Measurements from ENCODE around the gene PLD3. TPM values are rescaled to one million over a fixed set of nuclear protein-coding genes. Genes with fewer than 3 reads are reported as not detected.
"Not testable (repeated sequence)": the region's sequence is repeated elsewhere in the genome, so short reads cannot be mapped to it uniquely, and the experiment has no call there.

The PLD3 gene
- total and polyA plus RNA-seq, 10 donors, result 61.3 to 589 (median 250) TPM

DNA sequence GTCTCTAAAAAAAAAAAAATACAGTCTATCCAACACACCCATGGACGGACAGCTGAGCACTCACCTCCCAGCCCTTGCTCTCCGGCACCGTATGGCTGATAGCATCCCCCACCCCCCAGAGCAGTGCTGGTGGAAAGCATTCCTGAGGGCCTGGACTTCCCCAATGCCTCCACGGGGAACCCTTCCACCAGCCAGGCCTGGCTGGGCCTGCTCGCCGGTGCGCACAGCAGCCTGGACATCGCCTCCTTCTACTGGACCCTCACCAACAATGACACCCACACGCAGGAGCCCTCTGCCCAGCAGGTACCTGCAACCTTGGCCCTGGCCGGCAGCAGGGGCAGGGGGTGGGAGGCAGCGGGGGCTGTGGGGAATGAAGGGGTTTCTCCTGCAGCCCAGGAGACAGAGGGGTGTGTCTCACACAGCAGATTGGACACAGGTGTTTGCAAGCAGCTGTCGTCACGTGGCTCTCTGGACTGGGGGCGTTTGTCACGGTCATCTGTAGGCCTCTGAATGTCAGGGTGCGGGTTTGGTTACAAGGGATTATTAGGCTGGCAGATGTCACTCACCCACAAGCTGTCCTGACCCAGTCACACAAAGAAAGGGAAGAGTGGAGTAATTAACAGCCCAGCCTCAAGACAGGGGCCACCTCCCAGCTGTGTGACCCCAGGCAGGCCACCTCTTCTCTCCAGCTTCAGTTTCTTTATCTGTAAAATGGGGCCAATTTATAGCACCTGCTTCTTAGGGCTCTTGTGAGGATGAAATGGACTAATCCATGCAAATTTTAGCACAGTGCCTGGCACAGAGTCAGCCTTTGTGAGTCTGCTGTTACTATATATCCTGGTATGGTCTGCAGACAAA, 19.3 kb downstream of the PLD3 start:
- H3K4me1 ChIP-seq, result peaks cover 0 to 49% (median 18%) of the 10 kb centered on the region in 6 donors
- DNase-seq, result no peak
- H3K4me3 ChIP-seq, result no peak overlapping the region
- no peak overlapping the region for H3K27ac ChIP-seq
- H3K36me3 ChIP-seq, result peaks cover 0 to 67% (median 38%) of the 10 kb centered on the region in 6 donors
- H3K27me3 ChIP-seq (replicated peaks in 1 of 7), result no peaks in the 10 kb centered on the region
- WGBS, 5 donors, result 90 to 93% (median 91%) methylated on average over 12 to 16 of the region's 16 CpGs
- intact Hi-C loops (cut with DNase I; ENCODE audit: low total_unique reads), result no loop called here
- no peaks in the 10 kb centered on the region for H3K9me3 ChIP-seq
- TF ChIP-seq POLR2AphosphoS5 (IDR thresholded peaks at IDR 0.05), result peak in 1 of 3 donors; percentile 20
- TF ChIP-seq POLR2A (IDR thresholded peaks at IDR 0.05), result no peak
- TF ChIP-seq, protein P1, sequence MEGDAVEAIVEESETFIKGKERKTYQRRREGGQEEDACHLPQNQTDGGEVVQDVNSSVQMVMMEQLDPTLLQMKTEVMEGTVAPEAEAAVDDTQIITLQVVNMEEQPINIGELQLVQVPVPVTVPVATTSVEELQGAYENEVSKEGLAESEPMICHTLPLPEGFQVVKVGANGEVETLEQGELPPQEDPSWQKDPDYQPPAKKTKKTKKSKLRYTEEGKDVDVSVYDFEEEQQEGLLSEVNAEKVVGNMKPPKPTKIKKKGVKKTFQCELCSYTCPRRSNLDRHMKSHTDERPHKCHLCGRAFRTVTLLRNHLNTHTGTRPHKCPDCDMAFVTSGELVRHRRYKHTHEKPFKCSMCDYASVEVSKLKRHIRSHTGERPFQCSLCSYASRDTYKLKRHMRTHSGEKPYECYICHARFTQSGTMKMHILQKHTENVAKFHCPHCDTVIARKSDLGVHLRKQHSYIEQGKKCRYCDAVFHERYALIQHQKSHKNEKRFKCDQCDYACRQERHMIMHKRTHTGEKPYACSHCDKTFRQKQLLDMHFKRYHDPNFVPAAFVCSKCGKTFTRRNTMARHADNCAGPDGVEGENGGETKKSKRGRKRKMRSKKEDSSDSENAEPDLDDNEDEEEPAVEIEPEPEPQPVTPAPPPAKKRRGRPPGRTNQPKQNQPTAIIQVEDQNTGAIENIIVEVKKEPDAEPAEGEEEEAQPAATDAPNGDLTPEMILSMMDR (IDR thresholded peaks at IDR 0.05 in 8 of 11, conservative IDR thresholded peaks at IDR 0.05 in 3 of 11), result no peak

DNA sequence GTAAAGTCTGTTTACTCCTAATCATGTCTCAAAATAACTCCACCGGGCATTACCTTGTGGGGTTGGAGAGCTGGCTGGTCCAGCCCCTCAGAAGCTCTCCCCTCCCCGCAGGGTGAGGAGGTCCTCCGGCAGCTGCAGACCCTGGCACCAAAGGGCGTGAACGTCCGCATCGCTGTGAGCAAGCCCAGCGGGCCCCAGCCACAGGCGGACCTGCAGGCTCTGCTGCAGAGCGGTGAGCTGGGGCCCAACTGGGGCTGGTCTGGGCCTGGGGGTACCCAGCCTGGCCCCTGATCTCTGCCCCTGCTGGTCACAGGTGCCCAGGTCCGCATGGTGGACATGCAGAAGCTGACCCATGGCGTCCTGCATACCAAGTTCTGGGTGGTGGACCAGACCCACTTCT, 21.3 kb downstream of the PLD3 start:
- WGBS, 5 donors, result 88 to 94% (median 93%) methylated on average over 8 to 12 of the region's 12 CpGs
- intact Hi-C loops (cut with DNase I; ENCODE audit: low total_unique reads), result no loop called here
- no peaks in the 10 kb centered on the region for H3K9me3 ChIP-seq
- TF ChIP-seq POLR2AphosphoS5 (IDR thresholded peaks at IDR 0.05) (peak in 1 of 3 donors; percentile 24), POLR2A (IDR thresholded peaks at IDR 0.05) (no peak)
- DNase-seq, result no peak
- H3K4me1 ChIP-seq, result peaks cover 0 to 29% (median 14%) of the 10 kb centered on the region in 6 donors
- peaks cover 0 to 87% (median 50%) of the 10 kb centered on the region in 6 donors for H3K36me3 ChIP-seq
- H3K27me3 ChIP-seq (replicated peaks in 1 of 7), result no peaks in the 10 kb centered on the region
- H3K4me3 ChIP-seq, result no peak overlapping the region
- no peak overlapping the region for H3K27ac ChIP-seq

DNA sequence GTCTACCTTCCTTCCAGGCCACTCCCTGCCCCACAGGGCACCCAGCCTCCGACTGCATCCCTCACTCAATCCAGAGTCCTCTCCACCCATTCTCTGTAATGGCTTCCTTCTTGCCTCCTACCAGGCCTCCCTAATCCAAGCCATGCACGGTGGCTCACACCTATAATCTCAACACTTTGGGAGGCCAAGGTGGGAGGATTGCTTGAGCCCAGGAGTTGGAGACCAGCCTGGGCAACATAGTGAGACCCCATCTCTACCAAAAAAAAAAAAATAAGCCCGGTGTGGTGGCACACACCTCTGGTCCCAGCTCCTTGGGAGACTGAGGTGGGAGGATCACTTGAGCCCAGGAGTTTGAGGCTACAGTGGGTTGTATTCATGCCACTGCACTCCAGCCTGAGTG, 21.8 kb downstream of the PLD3 start:
- DNase-seq; H3K9me3 ChIP-seq; H3K27ac ChIP-seq; H3K27me3 ChIP-seq (replicated peaks in 1 of 7); intact Hi-C loops (cut with DNase I; ENCODE audit: low total_unique reads); H3K4me3 ChIP-seq: not testable (repeated sequence)
- 92 to 95% (median 95%) methylated on average over 3 of the region's 3 CpGs for WGBS, 5 donors
- Histone ChIP-seq H3K4me1 (peaks cover 0 to 24% (median 9%) of the 10 kb centered on the region in 6 donors), H3K36me3 (peaks cover 0 to 91% (median 53%) of the 10 kb centered on the region in 6 donors)

DNA sequence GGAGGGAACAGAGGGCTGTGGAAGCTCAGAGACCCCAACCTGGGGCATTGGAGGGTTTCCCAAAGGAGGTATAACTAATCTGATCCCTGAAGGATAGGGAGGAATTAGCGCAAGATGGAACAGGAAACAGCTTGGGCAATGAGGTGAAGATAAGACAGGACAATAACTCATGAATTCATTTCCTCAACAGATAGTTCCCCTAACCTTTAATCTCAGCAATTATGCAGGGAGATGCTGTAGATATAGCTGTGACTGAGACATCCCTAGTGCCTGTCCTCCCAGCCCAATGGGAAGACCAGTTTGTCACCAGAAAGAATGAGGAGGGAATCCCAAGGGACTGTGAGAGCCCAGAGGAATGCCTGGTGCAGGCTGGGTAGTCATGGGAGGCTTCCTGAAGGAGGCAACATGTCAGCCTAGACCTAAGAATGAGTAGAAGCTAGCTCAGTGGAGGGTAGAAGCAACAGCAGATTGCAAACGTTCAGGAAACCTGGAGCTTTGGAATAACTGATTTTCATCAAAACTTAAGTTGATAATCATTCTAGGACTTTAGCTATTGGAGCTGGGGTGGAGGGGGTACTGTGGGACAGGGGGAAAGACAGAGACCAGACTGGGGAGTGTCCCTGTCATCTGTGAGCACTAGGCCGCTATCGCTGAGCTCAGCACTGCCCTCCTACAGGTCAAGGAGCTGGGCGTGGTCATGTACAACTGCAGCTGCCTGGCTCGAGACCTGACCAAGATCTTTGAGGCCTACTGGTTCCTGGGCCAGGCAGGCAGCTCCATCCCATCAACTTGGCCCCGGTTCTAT, 22.7 kb downstream of the PLD3 start:
- TF ChIP-seq, protein P1 (IDR thresholded peaks at IDR 0.05 in 8 of 11, conservative IDR thresholded peaks at IDR 0.05 in 3 of 11), result no peak
- peak in 1 of 3 donors; percentile 20 for TF ChIP-seq POLR2AphosphoS5 (IDR thresholded peaks at IDR 0.05)
- no peak for TF ChIP-seq POLR2A (IDR thresholded peaks at IDR 0.05)
- Histone ChIP-seq H3K27ac (no peak overlapping the region), H3K36me3 (peaks cover 0 to 97% (median 53%) of the 10 kb centered on the region in 6 donors), H3K9me3 (no peaks in the 10 kb centered on the region), H3K27me3 (replicated peaks in 1 of 7) (no peaks in the 10 kb centered on the region), H3K4me1 (peaks cover 0 to 15% (median 3%) of the 10 kb centered on the region in 6 donors), H3K4me3 (no peak overlapping the region)
- no peak for DNase-seq
- 66 to 85% (median 78%) methylated on average over 5 to 7 of the region's 7 CpGs for whole genome bisulfite sequencing, 5 donors
- intact Hi-C loops (cut with DNase I; ENCODE audit: low total_unique reads), result no loop called here

DNA sequence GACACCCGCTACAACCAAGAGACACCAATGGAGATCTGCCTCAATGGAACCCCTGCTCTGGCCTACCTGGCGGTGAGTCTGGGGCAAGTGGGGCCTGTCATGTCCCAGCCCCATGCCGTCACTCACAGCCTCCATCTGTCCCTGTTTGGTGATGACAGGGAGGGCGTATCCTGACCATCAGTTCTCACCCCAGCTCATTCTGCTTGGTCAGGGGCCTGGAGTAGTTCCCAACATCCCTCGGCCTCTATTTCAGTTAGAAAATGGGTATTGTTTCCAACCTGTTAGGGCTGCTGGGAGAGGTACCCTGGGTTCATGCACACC, 23.3 kb downstream of the PLD3 start:
- Histone ChIP-seq H3K27me3 (replicated peaks in 1 of 7) (no peaks in the 10 kb centered on the region), H3K27ac (no peak overlapping the region), H3K4me1 (peaks cover 0 to 9% (median 2%) of the 10 kb centered on the region in 6 donors), H3K9me3 (no peaks in the 10 kb centered on the region), H3K4me3 (no peak overlapping the region), H3K36me3 (peaks cover 0 to 99% (median 51%) of the 10 kb centered on the region in 6 donors)
- no peak for TF ChIP-seq POLR2A (IDR thresholded peaks at IDR 0.05)
- TF ChIP-seq POLR2AphosphoS5 (IDR thresholded peaks at IDR 0.05), result peak in 1 of 3 donors; percentile 29
- 93 to 99% (median 98%) methylated on average over 3 to 5 of the region's 5 CpGs for WGBS, 5 donors
- intact Hi-C loops (cut with DNase I; ENCODE audit: low total_unique reads), result no loop called here
- DNase-seq, result no peak

Measured in spleen (tissue), 11 donors.